ENCODE measurements around the gene PYY.
"Not testable (repeated sequence)": the region's sequence is repeated elsewhere in the genome, so short reads cannot be mapped to it uniquely, and the experiment has no call there.

PYY gene

DNA sequence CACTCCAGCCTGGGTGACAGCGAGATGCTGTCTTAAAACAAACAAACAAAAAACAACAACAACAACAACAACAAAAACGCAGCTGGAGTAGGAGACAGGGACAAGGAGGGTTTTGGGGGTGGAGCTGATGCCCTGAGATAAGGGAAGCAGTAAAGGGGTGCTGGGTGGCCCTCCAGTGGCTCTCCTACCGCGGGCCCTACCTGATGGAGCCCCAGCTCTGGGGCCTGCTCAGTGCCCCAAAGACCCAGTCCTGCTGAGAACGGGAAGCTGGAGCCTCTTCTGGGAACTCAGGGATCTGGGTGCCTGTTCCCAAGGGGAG lies 29.4 kb upstream of the PYY start:
- no peak for DNase-seq
- intact Hi-C loops (cut with DNase I), result no loop called here

DNA sequence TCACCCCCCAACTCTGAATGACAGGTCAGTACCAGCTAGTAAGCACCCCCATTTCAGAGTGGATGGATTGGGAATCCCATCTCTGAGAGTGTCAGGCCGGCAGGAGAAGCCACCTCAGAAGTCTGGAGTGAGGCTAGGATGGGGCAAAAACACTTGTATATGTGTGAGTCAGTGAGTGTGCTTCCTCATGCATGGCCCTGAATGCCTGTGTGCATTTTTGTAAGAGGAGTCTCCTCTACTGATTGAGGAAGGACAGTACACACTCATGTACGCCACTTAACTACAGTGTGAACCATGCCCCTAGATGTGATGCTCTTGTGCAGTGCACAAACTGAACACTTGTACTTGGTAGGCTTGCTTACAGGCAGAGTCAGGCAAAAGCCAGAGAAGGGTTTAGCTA lies 28.4 kb upstream of the PYY start:
- DNase-seq, result no peak

DNA sequence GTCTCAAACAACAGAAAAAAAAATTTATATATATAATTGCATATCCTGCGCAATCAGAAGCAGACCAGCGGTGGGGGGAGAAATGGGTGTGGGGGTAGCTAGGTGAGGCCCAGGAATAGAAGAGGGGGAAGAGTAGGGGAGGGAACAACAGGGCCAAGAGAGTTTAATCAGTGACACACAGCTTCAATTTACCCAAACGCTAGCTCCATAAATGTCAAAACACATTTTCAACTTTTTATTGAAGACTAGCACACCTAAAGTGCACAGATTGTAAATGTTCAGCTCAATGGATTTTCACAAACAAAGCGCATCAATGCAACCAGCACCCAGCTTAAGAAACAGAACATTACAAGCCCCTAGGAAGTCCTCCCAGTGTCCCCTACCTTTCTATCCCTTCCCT lies 25.9 kb upstream of the PYY start:
- no peak for DNase-seq
- intact Hi-C loops (cut with DNase I), result no loop called here

More for the DNA sequence above, 28.4 kb upstream of the PYY start:
- intact Hi-C loops (cut with DNase I), result no loop called here

GRCh38 chr17:43979011-43979410 lies 25.3 kb upstream of the PYY start:
- intact Hi-C loops (cut with DNase I), result no loop called here
- DNase-seq, result no peak

DNA sequence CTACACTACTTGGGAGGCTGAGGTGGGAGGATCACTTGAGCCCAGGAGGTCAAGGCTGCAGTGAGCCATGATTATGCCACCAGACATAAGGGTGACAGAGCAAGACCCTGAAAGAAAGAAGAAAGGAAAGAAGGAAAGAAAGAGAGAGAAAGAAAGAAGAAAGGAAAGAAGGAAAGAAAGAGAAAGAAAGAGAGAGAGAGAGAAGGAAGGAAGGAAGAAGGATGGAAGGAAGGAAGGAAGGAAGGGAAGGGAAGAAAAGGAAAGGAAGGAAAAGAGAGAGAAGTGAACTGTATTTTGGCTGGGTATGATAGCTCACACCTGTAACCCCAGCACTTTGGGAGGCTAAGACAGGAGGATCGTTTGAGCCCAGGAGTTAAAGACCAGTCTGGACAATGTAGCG lies 24.3 kb upstream of the PYY start:
- intact Hi-C loops (cut with DNase I), result no loop called here
- no peak for DNase-seq

DNA sequence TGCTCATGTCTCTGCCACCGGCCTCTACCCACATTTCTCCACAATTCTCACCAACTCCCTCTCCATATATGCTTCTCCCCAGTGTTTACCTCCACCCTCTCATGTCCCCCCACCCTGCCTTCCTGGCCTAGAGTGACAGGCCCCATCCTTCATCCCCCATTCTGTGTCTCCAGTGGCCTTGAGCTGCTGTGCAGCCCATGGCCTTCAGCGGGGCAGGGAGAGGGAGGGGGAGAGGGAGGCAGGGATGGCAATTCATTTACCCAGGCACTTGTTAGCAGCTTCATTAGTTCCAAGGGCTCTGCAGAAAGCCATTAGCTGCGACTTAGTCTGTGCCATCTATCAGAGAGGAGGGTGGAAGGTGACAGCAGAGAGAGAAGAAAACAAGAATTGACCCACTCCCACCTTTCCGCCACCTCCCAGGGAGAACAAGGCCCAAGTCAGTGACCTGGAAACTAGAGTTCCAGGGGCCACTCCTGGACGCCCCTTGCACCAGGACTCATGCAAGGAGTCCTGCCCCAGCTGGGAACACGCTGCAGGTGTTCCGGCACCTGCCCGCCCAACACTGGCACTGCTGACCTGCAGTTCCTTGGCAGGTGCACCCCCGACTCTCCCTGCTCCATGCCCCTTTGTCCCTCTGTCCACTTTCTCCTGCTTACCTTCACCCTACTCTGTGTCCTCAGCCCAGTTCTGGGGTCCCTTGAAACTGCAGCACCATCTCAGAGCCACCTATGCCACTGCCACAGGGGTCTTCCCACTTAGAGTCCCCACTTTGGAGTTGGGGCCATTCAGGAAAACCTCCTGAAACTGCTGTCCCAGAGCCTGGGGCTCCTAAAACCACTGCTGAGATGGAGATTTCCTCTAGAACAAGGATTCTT lies 23.5 kb upstream of the PYY start:
- DNase-seq, result no peak
- intact Hi-C loops (cut with DNase I), result no loop called here

- intact Hi-C loops (cut with DNase I), result no loop called here
- no peak for DNase-seq
These were observed 22.2 kb upstream of the PYY start for GRCh38 chr17:43975898-43976297.

GRCh38 chr17:43974382-43975266 lies 20.9 kb upstream of the PYY start:
- DNase-seq, result peak in 1 of 42 donors; percentile 9
- intact Hi-C loops (cut with DNase I), result no loop called here

DNA sequence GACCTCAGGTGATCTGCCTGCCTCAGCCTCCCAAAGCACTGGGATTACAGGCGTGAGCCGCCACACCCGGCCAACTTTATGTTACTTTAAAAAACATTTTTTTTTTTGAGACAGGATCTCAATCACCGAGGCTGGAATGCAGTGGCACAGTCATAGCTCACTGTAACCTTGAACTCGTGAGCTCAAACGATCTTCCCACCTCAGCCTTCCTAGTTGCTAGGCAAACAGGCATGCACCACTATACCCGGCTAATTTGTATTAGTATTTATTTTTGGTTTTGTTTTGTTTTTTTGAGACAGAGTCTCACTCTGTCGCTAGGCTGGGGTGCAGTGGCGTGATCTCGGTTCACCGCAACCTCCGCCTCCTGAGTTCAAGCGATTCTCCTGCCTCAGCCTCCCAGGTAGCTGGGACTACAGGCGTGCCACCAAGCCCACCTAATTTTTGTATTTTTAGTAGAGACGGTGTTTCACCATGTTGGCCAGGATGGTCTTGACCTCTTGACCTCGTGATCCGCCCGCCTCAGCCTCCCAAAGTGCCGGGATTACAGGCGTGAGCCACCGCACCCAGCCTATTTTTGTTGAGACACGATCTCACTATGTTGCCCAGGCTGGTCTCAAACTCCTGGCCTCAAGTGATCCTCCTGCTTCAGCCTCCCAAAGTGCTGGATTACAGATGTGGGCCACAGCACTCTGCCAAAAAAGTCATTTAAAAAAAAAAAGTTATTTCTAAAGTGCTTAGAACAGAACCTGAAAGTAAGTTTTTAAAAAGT lies 18.9 kb upstream of the PYY start:
- intact Hi-C loops (cut with DNase I), result not testable (repeated sequence)
- peak in 1 of 42 donors; percentile 1 for DNase-seq

- DNase-seq; intact Hi-C loops (cut with DNase I): not testable (repeated sequence)
These were observed 17.7 kb upstream of the PYY start for GRCh38 chr17:43971436-43971835.

DNA sequence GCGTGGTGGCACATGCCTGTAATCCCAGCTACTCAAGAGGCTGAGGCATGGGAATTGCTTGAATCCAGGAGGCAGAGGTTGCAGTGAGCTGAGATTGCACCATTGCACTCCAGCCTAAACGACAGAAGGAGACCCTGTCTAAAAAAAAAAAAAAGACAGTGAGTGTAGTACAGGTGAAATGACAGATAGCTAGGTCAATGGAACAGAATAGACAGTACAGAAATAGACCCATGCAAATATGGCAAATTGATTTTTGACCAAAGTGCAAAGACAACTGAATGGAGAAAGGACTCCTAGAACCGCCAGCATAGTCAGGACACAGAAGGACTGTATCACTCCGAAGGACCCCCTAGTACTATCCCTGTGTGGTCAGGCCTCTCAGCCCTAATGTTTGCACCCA lies 16.6 kb upstream of the PYY start:
- DNase-seq, result no peak
- intact Hi-C loops (cut with DNase I), result no loop called here

- intact Hi-C loops (cut with DNase I), result no loop called here
- DNase-seq, result no peak
These were observed 13.6 kb upstream of the PYY start for GRCh38 chr17:43967251-43967875.

GRCh38 chr17:43966276-43966675 lies 12.5 kb upstream of the PYY start:
- DNase-seq, result no peak
- intact Hi-C loops (cut with DNase I), result no loop called here

DNA sequence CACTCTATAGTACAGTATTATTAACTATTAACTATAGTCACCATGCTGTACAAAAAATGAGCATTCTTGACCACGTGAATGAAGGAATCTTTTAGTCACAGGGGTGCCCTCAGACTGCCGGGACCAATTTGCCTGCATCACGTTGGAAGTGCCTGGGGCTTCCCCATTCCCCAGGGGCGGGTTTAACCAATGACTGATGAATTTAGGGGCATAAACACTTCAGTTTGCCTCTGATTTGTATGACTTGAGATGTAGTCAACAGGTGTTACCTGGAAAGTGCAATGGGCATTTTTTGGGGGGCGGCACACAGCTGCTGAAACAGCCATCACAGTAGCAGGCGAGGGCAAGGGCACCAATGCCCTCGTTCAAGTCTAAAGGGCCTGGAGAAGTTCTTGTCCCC lies 8.7 kb upstream of the PYY start:
- intact Hi-C loops (cut with DNase I), result no loop called here
- DNase-seq, result no peak

GRCh38 chr17:43961954-43962353 lies 8.2 kb upstream of the PYY start:
- DNase-seq, result no peak

DNA sequence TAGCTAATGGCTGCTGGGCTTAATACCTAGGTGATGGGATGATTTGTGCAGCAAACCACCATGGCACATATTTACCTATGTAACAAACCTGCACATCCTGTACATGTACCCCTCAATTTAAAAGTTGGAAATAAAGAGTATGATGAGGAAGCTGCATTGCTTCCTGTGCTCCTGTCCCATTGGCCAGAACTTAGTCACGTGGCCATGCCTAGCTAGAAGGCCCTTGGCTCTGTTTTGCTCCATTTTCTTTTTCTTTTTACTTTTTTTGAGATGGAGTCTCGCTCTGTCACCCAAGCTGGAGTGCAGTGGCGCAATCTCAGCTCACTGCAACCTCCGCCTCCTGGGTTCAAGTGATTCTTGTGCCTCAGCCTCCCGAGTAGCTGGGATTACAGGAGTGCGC lies 7.6 kb upstream of the PYY start:
- intact Hi-C loops (cut with DNase I); DNase-seq: not testable (repeated sequence)

More at GRCh38 chr17:43961954-43962353, 8.2 kb upstream of the PYY start:
- intact Hi-C loops (cut with DNase I), result no loop called here

DNA sequence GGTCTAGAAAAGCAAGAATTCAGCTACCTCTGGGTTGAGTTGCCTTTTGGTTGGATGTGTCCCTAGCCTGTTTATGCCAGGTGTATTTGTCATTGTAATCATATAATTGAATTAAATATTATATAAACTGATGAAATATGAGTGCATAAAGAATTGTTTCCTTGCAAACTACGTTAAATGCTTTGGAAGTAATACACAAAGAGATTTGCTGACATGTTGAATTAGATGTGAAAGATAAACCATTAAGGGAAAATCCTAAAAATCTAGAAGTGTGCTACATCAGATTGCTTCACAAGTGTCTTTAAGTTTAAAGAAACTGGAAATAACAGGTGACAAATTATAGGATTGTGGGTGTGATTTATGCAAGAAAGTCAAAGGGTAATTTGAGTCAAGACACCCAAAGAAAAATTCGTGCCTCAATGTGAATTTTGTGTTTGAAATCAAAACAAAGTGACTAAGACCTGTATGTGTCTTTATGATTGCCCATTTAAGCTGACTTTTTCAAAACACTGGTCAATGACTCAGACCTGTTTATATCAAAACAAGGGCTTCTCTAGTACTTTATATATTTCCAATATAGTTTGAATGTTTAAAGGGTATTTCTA lies 5.1 kb upstream of the PYY start:
- intact Hi-C loops (cut with DNase I), result no loop called here
- no peak for DNase-seq

GRCh38 chr17:43956222-43956621 lies 2.5 kb upstream of the PYY start:
- intact Hi-C loops (cut with DNase I), result no loop called here

More at GRCh38 chr17:43956222-43956621, 2.5 kb upstream of the PYY start:
- peak in 13 of 42 donors; percentile 3 to 55 (median 29) for DNase-seq
